Trophoblast cell (in vitro differentiated cells and primary cell): ENCODE measurements around the gene TMEM250.
"Not testable (repeated sequence)": the region's sequence is repeated elsewhere in the genome, so short reads cannot be mapped to it uniquely, and the experiment has no call there.

Experiments
- DNase-seq, 2 donors: peaks; one replicate each; pipeline ENCODE4 v3.0.0-alpha.2; 2016
- H2AFZ ChIP-seq: 2 replicates; pipeline ENCODE4 v1.6.1; 2013; ENCODE audit warnings: low read length, moderate library complexity, mild to moderate bottlenecking; ENCODE audit not compliant: insufficient read depth, poor library complexity
- H2AK5ac ChIP-seq: 2 replicates; pipeline ENCODE4 v1.6.1; 2013; ENCODE audit warnings: mild to moderate bottlenecking, low read length
- H2BK120ac ChIP-seq: 2 replicates; pipeline ENCODE4 v1.6.1; 2013; ENCODE audit warnings: low read length, mild to moderate bottlenecking, moderate library complexity; ENCODE audit not compliant: insufficient read depth, poor library complexity
- H2BK12ac ChIP-seq: 2 replicates; pipeline ENCODE4 v1.6.1; 2013; ENCODE audit warnings: mild to moderate bottlenecking, low read length, moderate library complexity
- H2BK5ac ChIP-seq: 2 replicates; pipeline ENCODE4 v1.6.1; 2013; ENCODE audit warnings: low read length, low read depth, moderate library complexity, mild to moderate bottlenecking; ENCODE audit not compliant: poor library complexity
- H3K14ac ChIP-seq: 2 replicates; pipeline ENCODE4 v1.6.1; 2013; ENCODE audit warnings: mild to moderate bottlenecking, low read length
- H3K18ac ChIP-seq: 2 replicates; pipeline ENCODE4 v1.6.1; 2013; ENCODE audit warnings: mild to moderate bottlenecking, low read length
- H3K23ac ChIP-seq: 2 replicates; pipeline ENCODE4 v1.6.1; 2013; ENCODE audit warnings: low read length
- H3K27ac ChIP-seq: 2 replicates; pipeline ENCODE4 v1.5.1; 2013; ENCODE audit warnings: low read depth, mild to moderate bottlenecking, inconsistent platforms, low read length, moderate library complexity
- H3K27me3 ChIP-seq: 2 replicates; pipeline ENCODE4 v1.6.1; 2013; ENCODE audit warnings: inconsistent platforms, mild to moderate bottlenecking, low read length, moderate library complexity; ENCODE audit not compliant: insufficient read depth
- H3K36me3 ChIP-seq, 2 experiments: 1 replicate in 1 of 2; 2 replicates in 1 of 2; pipeline ENCODE4 v1.6.1; 2013; ENCODE audit warnings: low read length in 2 of 2, mild to moderate bottlenecking in 2 of 2, moderate library complexity in 1 of 2; ENCODE audit not compliant: insufficient read depth in 2 of 2, control insufficient read depth in 1 of 2
- H3K4ac ChIP-seq: 2 replicates; pipeline ENCODE4 v1.6.1; 2013; ENCODE audit warnings: low read depth, mild to moderate bottlenecking, low read length, moderate library complexity
- H3K4me1 ChIP-seq, 2 experiments: 1 replicate in 1 of 2; 2 replicates in 1 of 2; pipeline ENCODE4 v1.6.1; 2013; ENCODE audit warnings: low read length in 2 of 2, mild to moderate bottlenecking in 2 of 2, moderate library complexity in 1 of 2; ENCODE audit not compliant: insufficient read depth in 2 of 2, control insufficient read depth in 1 of 2
- H3K4me2 ChIP-seq: 2 replicates; pipeline ENCODE4 v1.6.1; 2013; ENCODE audit warnings: inconsistent platforms, mild to moderate bottlenecking, low read length, moderate library complexity
- H3K4me3 ChIP-seq: 2 replicates; pipeline ENCODE4 v1.5.1; 2013; ENCODE audit warnings: mild to moderate bottlenecking, low read depth, low read length, inconsistent platforms
- H3K79me1 ChIP-seq: one replicate; pipeline ENCODE4 v1.6.1; 2013; ENCODE audit warnings: low read length
- H3K79me2 ChIP-seq: 2 replicates; pipeline ENCODE4 v1.6.1; 2013; ENCODE audit warnings: low read length, mild to moderate bottlenecking; ENCODE audit not compliant: control insufficient read depth, insufficient read depth, poor library complexity
- H3K9ac ChIP-seq: 2 replicates; pipeline ENCODE4 v1.6.1; 2013; ENCODE audit warnings: mild to moderate bottlenecking, low read length
- H3K9me3 ChIP-seq: 2 replicates; pipeline ENCODE4 v1.6.1; 2013; ENCODE audit warnings: low read depth, mild to moderate bottlenecking, control low read depth, inconsistent platforms, low read length; ENCODE audit not compliant: insufficient read depth
- H4K12ac ChIP-seq: 2 replicates; pipeline ENCODE4 v1.6.1; 2013; ENCODE audit warnings: low read depth, mild to moderate bottlenecking, low read length, moderate library complexity
- H4K8ac ChIP-seq: 2 replicates; pipeline ENCODE4 v1.6.1; 2013; ENCODE audit warnings: low read depth, mild to moderate bottlenecking, low read length, moderate library complexity
- H4K91ac ChIP-seq: one replicate; pipeline ENCODE4 v1.6.1; 2013; ENCODE audit warnings: low read depth, mild to moderate bottlenecking, low read length, moderate library complexity
- WGBS: extraction: QIAGEN DNeasy Blood & Tissue Kit; methylation state at CpG from one replicate; pipeline ENCODE4 v1.1.7; 2013; ENCODE audit warnings: missing lambda C conversion rate; ENCODE audit not compliant: insufficient read length, insufficient coverage; ENCODE audit errors: extremely low coverage; 5-methylcytosine and 5-hydroxymethylcytosine counted together

Gene TMEM250

DNA sequence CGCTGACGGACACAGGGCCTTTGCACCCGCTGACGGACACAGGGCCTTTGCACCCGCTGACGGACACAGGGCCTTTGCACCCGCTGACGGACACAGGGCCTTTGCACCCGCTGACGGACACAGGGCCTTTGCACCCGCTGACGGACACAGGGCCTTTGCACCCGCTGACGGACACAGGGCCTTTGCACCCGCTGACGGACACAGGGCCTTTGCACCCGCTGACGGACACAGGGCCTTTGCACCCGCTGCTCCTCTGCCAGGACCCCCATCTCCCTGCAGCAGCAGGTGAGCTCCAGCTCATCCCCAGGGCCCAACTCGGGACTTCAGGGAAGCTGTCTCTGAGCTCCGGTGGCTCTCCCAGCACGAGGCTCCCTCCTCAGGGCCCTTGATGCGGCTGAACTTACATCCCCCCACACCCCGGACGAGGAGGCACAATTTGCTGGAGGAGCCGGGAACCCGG lies 17.0 kb downstream of the TMEM250 start:
- not testable (repeated sequence) for H2BK12ac ChIP-seq, H3K36me3 ChIP-seq, H3K4me1 ChIP-seq, H2AFZ ChIP-seq, H3K4ac ChIP-seq, H3K14ac ChIP-seq, H3K4me3 ChIP-seq, H4K91ac ChIP-seq, H3K9ac ChIP-seq, H3K27ac ChIP-seq, H4K12ac ChIP-seq, H2BK5ac ChIP-seq, H3K27me3 ChIP-seq, H3K4me2 ChIP-seq, H3K79me2 ChIP-seq, H4K8ac ChIP-seq, H3K18ac ChIP-seq, H3K9me3 ChIP-seq, H3K23ac ChIP-seq, DNase-seq, H2AK5ac ChIP-seq, H2BK120ac ChIP-seq
- peaks cover 11% of the 10 kb centered on the region for H3K79me1 ChIP-seq
- WGBS: no CpG with 5 or more reads among the region's 27 CpGs

DNA sequence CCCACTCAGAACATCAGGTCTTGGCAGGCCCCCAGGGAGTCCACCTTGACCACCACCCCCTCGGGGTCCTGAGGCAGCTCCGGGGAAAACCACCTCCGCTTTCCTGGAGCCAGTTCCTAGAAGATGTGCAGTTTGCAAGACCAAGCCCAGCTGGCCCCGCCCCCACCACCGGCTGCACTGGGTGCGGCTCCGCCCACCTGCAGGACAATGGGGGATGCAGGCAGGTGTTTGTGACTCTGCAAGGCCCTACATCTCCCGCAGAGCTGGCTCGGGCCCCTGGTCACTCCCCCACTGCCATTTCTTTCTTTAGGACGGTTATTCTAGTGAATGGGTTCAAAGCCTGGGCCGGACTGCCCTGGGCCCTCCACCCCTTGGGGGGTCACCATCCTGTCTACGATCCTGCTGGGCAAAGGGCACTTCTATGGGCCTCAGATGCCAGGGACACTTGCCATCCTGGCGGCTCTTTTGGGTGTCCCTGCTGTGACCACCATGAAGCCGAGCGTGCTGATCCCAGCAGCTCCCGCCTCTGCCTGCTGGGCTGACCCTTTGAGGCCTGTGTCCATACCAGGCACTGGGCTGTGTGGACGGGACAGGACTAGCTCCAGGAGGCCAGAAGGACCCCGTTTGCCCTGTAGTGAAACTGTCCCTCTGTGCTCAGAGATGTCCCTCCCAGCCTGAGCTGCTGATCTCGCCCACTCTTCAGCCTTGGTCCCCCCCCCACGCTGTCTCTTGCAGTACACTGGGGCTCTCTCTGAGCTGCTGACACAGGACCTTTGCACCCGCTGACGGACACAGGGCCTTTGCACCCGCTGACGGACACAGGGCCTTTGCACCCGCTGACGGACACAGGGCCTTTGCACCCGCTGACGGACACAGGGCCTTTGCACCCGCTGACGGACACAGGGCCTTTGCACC lies 17.7 kb downstream of the TMEM250 start:
- H2BK5ac ChIP-seq: no peak overlapping the region
- H3K79me1 ChIP-seq: peaks cover 12% of the 10 kb centered on the region
- no peak overlapping the region for H2BK12ac ChIP-seq
- no peak overlapping the region for H3K14ac ChIP-seq
- no peak overlapping the region for H3K4ac ChIP-seq
- H3K36me3 ChIP-seq: no peaks in the 10 kb centered on the region
- no peak overlapping the region for H3K23ac ChIP-seq
- H3K4me1 ChIP-seq: peaks cover 3 to 4% of the 10 kb centered on the region in 2 experiments
- H3K79me2 ChIP-seq: peaks cover 4% of the 10 kb centered on the region
- H3K4me2 ChIP-seq: no peak overlapping the region
- no peaks in the 10 kb centered on the region for H3K27me3 ChIP-seq
- H3K4me3 ChIP-seq: no peak overlapping the region
- no peak overlapping the region for H2AFZ ChIP-seq
- H3K9me3 ChIP-seq: peaks cover 1% of the 10 kb centered on the region
- no CpG with 5 or more reads among the region's 30 CpGs for WGBS
- H3K9ac ChIP-seq: no peak overlapping the region
- H4K12ac ChIP-seq: no peak overlapping the region
- DNase-seq: no peak
- no peak overlapping the region for H3K18ac ChIP-seq
- H4K8ac ChIP-seq: no peak overlapping the region
- H4K91ac ChIP-seq: no peak overlapping the region
- H3K27ac ChIP-seq: no peak overlapping the region
- no peak overlapping the region for H2BK120ac ChIP-seq
- H2AK5ac ChIP-seq: no peak overlapping the region

DNA sequence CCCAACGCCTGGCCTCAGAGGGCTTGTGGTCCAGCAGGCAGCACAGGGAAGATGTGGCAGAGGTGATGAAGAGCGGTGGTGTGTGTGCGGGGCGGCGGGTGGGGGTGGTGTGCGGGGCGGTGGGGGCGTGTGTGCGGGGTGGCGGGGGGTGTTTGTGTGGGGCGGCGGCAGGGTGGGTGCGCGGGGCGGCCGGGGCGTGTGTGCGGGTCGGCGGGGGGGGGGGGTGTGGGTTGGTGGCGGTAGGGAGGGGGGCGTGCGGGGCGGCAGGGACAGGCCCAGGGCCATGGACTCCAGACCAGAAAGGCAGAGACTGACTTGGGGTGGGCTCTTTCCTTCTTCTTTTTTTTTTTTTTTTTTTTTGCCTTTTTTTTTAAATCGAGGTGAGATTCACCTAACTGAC lies 19.1 kb downstream of the TMEM250 start:
- Histone ChIP-seq H3K9ac (no peak overlapping the region), H3K14ac (no peak overlapping the region), H3K27ac (no peak overlapping the region), H2AK5ac (no peak overlapping the region), H3K79me1 (peaks cover 12% of the 10 kb centered on the region), H2BK12ac (no peak overlapping the region), H3K36me3 (no peaks in the 10 kb centered on the region), H3K9me3 (peaks cover 1% of the 10 kb centered on the region), H3K27me3 (no peaks in the 10 kb centered on the region), H4K12ac (no peak overlapping the region), H3K18ac (no peak overlapping the region), H3K23ac (no peak overlapping the region), H2BK120ac (no peak overlapping the region), H2BK5ac (no peak overlapping the region), H4K91ac (no peak overlapping the region), H3K4ac (no peak overlapping the region), H3K79me2 (peaks cover 5% of the 10 kb centered on the region), H3K4me1 (peaks cover 6 to 8% of the 10 kb centered on the region in 2 experiments), H4K8ac (no peak overlapping the region), H2AFZ (no peak overlapping the region), H3K4me2 (no peak overlapping the region), H3K4me3 (no peak overlapping the region)
- no CpG with 5 or more reads among the region's 25 CpGs for WGBS
- DNase-seq: no peak

DNA sequence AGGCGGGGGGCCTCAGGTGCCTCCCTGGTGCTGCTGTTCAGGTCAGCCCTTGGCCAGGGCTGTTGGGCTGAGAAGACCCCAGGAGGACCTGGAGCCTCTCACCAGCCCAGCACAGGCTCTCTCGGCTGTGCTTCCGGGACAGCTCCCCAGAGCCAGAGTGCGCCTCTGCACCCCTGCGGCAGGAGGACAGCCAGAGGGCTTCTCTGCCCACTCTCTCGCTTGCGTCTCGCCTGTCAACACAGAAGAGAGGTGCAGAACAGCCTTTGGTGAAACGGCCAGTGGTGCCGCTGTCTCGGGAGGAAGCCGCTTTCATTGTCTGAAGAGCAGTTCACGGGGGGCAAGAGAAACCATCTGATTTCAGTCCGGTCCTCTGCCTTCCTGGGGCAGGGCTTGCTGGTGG lies 19.8 kb downstream of the TMEM250 start:
- Histone ChIP-seq H2BK5ac (no peak overlapping the region), H3K79me2 (peaks cover 11% of the 10 kb centered on the region), H3K9ac (no peak overlapping the region), H3K14ac (no peak overlapping the region), H2BK120ac (no peak overlapping the region), H3K27me3 (no peaks in the 10 kb centered on the region), H3K4me2 (no peak overlapping the region), H4K8ac (no peak overlapping the region), H4K91ac (no peak overlapping the region), H3K4me1 (peaks cover 8 to 9% of the 10 kb centered on the region in 2 experiments), H3K4ac (no peak overlapping the region), H3K27ac (no peak overlapping the region), H3K36me3 (no peaks in the 10 kb centered on the region), H3K4me3 (no peak overlapping the region), H4K12ac (no peak overlapping the region), H3K23ac (no peak overlapping the region), H2AFZ (no peak overlapping the region), H2BK12ac (no peak overlapping the region), H3K79me1 (peaks cover 18% of the 10 kb centered on the region), H2AK5ac (no peak overlapping the region), H3K18ac (no peak overlapping the region), H3K9me3 (peaks cover 1% of the 10 kb centered on the region)
- whole genome bisulfite sequencing: no CpG with 5 or more reads among the region's 14 CpGs
- DNase-seq: no peak
